ENCODE measurements around the gene TOP2B. TPM values are rescaled to one million over a fixed set of nuclear protein-coding genes. Genes with fewer than 3 reads are reported as not detected.

Gene TOP2B
- total and polyA plus RNA-seq, 2 experiments from 2014 or later: 92.0 to 179 TPM

GRCh38 chr3:25567806-25568524 lies 96.7 kb downstream of the TOP2B start (continued):
- TF ChIP-seq REST (IDR thresholded peaks at IDR 0.05; ENCODE audit: unreplicated experiment): no peak
- no peak for TF ChIP-seq ZNF331 (CRISPR knock-in tag; IDR thresholded peaks at IDR 0.05; ENCODE audit: low read depth)

GRCh38 chr3:25567388-25567787 lies 97.3 kb downstream of the TOP2B start:
- H3K9me3 Mint-ChIP-seq: no peaks in the 10 kb centered on the region
- Histone ChIP-seq H3K9me2 (ENCODE audit: insufficient read depth) (no peaks in the 10 kb centered on the region), H3K4me3 (no peak overlapping the region), H3K4me2 (no peak overlapping the region), H3K27ac (ENCODE audit: low read depth) (no peak overlapping the region), H3K36me3 (ENCODE audit: insufficient read depth) (no peaks in the 10 kb centered on the region), H2AFZ (no peak overlapping the region), H3K4me1 (ENCODE audit: insufficient read depth) (no peaks in the 10 kb centered on the region), H3K27me3 (ENCODE audit: insufficient read depth) (no peaks in the 10 kb centered on the region), H4K20me1 (replicated peaks; ENCODE audit: insufficient read depth) (no peaks in the 10 kb centered on the region), H3K79me2 (replicated peaks; ENCODE audit: insufficient read depth) (no peaks in the 10 kb centered on the region), H3F3A (replicated peaks; ENCODE audit: low read depth) (no peaks in the 10 kb centered on the region)
- no peak overlapping the region for H3K4me3 Mint-ChIP-seq
- no peak for ATAC-seq
- no peaks in the 10 kb centered on the region for H3K36me3 Mint-ChIP-seq (ENCODE audit: low read depth)
- no peaks in the 10 kb centered on the region for H3K4me1 Mint-ChIP-seq
- DNase-seq (ENCODE audit: low spot score): no peak
- peaks cover 12% of the 10 kb centered on the region for H3K27me3 Mint-ChIP-seq (ENCODE audit: insufficient read depth, low read depth, poor library complexity)
- no peak overlapping the region for H3K27ac Mint-ChIP-seq
- TF ChIP-seq STAT1 (IDR thresholded peaks at IDR 0.05; ENCODE audit: unreplicated experiment) (no peak), NANOG (IDR thresholded peaks at IDR 0.05; ENCODE audit: borderline replicate concordance) (no peak), EZH2phosphoT487 (IDR thresholded peaks at IDR 0.05; ENCODE audit: unreplicated experiment) (no peak), JUNB (IDR thresholded peaks at IDR 0.05; ENCODE audit: unreplicated experiment) (no peak), REST (IDR thresholded peaks at IDR 0.05; ENCODE audit: unreplicated experiment) (no peak), ZNF462 (CRISPR knock-in tag; IDR thresholded peaks at IDR 0.05) (no peak), EZH2 (IDR thresholded peaks at IDR 0.05; ENCODE audit: low read depth, unreplicated experiment) (no peak), ZNF114 (CRISPR knock-in tag; IDR thresholded peaks at IDR 0.05) (no peak), ETS1 (IDR thresholded peaks at IDR 0.05) (no peak), ZNF331 (CRISPR knock-in tag; IDR thresholded peaks at IDR 0.05; ENCODE audit: low read depth) (no peak)

Data from GM23338 (cell line).